ENCODE measurements around the gene RIPOR3.

Gene RIPOR3

DNA sequence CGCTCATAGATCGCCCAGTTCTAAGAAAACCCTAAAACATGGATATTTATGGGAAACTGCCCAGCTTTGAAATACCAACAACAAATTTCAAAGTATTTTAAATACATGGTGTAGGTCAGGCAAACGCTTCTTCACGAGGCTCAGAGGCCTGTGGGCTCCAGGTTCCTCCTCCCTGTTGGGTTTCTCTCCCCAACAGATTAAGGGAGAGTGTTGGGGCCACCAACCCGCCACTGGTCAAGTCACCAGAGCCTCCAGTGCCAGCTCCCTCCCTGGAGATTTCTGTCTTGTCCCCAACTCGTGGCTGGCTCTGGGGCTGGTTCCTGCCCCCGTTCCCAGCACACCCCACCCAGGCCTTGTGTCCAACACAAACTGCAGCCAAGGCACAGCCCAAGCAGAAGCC is 93.3 kb downstream of the RIPOR3 start:
- Histone ChIP-seq H3K4me1 (ENCODE audit: control insufficient read depth in 1 of 2, insufficient read depth in 1 of 2, low read depth in 1 of 2, low read length in 1 of 2) (no peaks in the 10 kb centered on the region), H3K9me3 (no peaks in the 10 kb centered on the region), H3K27ac (no peak overlapping the region), H3K36me3 (peaks cover 1% of the 10 kb centered on the region), H3K27me3 (peaks cover 7% of the 10 kb centered on the region), H3K4me3 (ENCODE audit: low read depth in 1 of 2, low read length in 1 of 2) (no peak overlapping the region)
- TF ChIP-seq, protein P1, sequence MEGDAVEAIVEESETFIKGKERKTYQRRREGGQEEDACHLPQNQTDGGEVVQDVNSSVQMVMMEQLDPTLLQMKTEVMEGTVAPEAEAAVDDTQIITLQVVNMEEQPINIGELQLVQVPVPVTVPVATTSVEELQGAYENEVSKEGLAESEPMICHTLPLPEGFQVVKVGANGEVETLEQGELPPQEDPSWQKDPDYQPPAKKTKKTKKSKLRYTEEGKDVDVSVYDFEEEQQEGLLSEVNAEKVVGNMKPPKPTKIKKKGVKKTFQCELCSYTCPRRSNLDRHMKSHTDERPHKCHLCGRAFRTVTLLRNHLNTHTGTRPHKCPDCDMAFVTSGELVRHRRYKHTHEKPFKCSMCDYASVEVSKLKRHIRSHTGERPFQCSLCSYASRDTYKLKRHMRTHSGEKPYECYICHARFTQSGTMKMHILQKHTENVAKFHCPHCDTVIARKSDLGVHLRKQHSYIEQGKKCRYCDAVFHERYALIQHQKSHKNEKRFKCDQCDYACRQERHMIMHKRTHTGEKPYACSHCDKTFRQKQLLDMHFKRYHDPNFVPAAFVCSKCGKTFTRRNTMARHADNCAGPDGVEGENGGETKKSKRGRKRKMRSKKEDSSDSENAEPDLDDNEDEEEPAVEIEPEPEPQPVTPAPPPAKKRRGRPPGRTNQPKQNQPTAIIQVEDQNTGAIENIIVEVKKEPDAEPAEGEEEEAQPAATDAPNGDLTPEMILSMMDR (IDR thresholded peaks at IDR 0.05) = no peak

DNA sequence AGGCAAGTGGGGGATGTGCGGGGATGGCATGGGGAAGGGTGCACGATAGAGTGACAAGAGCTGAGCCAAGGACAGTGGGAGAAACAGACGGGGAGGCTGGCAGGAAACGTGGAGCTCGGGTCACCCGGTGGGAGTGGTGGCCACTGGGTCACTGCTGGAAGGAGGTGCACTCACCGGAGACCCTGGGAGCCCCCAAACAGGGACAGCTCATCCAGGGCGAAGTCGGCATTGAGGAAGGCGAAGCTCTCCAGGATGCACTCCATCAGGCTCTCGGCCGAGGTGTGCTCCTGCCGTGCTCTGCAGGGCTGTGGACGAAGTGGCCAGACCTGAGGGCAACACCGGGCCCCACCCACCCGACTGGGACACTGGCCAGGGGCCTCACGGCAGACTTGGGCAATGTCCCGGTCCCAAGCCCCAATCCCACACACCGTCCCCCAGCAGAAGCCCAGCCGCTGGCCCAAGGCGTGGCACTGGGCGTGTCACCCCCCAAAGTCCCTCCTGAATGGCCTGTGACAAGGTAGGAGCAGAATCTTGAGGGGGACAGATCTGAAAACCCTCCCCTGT is 93.9 kb downstream of the RIPOR3 start:
- Histone ChIP-seq H3K27ac (no peak overlapping the region), H3K27me3 (peaks cover 7% of the 10 kb centered on the region), H3K4me1 (ENCODE audit: control insufficient read depth in 1 of 2, insufficient read depth in 1 of 2, low read depth in 1 of 2, low read length in 1 of 2) (no peaks in the 10 kb centered on the region), H3K9me3 (no peaks in the 10 kb centered on the region), H3K36me3 (peaks cover 5% of the 10 kb centered on the region), H3K4me3 (ENCODE audit: low read depth in 1 of 2, low read length in 1 of 2) (no peak overlapping the region)
- TF ChIP-seq, protein P1 (IDR thresholded peaks at IDR 0.05) = no peak

DNA sequence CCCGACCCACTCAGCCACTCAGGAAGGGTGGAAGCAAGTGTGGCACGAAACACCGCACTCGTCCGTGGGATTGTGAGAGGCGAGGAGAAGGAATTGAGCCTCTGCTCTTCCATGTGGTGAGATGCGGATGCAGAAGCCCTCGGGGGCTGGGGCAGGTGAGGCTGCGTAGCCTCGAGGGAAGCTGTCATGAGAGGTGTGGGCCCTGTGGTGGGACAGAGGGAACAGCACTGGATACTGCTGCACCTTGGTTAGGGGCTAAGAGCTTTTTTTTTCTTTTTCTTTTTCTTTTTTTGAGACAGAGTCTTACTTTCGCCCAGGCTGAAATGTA is 94.7 kb downstream of the RIPOR3 start:
- H3K4me1 ChIP-seq (ENCODE audit: control insufficient read depth in 1 of 2, insufficient read depth in 1 of 2, low read depth in 1 of 2, low read length in 1 of 2) = no peaks in the 10 kb centered on the region
- H3K27ac ChIP-seq = no peak overlapping the region
- H3K9me3 ChIP-seq = no peaks in the 10 kb centered on the region
- H3K4me3 ChIP-seq (ENCODE audit: low read depth in 1 of 2, low read length in 1 of 2) = no peak overlapping the region
- H3K36me3 ChIP-seq = peaks cover 12% of the 10 kb centered on the region
- peaks cover 7% of the 10 kb centered on the region for H3K27me3 ChIP-seq
- TF ChIP-seq, protein P1 (IDR thresholded peaks at IDR 0.05) = no peak

DNA sequence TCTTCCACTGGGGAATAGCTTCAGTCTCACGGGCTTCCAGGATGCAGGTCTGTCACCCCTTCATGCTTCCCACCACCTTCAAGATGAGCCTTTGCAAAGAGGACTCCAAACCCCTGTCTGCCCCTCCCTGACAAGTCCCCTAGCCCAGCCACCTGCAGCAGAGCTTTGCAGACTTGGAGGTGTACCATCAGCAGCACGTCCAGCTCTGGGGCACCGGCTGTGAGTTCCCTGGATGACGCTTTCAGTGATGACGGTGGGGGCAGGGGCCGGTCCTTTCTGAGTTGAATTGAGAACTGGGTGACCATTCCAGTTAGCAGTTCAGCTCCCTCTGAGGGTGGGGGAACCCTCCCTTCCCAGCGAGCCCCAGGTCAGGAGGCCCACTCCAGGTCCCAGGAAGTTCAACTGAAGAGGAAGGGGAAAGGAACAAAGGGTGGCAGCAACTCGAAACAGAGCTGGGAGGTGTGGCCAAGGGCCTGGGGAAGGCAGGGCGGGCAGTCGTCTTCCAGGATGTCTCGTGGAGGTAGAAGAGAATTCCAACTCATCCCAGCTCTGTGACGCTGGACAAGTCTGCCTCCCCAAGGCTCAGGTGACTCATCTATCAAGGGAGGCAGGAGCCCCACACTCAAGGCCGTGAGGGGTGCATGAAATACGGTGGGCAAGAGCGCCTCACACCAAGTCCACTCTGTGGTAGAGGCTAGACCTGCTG is 95.2 kb downstream of the RIPOR3 start:
- Histone ChIP-seq H3K4me3 (ENCODE audit: low read depth in 1 of 2, low read length in 1 of 2) (no peak overlapping the region), H3K9me3 (no peaks in the 10 kb centered on the region), H3K4me1 (ENCODE audit: control insufficient read depth in 1 of 2, insufficient read depth in 1 of 2, low read depth in 1 of 2, low read length in 1 of 2) (no peaks in the 10 kb centered on the region), H3K27me3 (peaks cover 7% of the 10 kb centered on the region), H3K27ac (no peak overlapping the region), H3K36me3 (peaks cover 13% of the 10 kb centered on the region)
- TF ChIP-seq, protein P1 (IDR thresholded peaks at IDR 0.05) = no peak

DNA sequence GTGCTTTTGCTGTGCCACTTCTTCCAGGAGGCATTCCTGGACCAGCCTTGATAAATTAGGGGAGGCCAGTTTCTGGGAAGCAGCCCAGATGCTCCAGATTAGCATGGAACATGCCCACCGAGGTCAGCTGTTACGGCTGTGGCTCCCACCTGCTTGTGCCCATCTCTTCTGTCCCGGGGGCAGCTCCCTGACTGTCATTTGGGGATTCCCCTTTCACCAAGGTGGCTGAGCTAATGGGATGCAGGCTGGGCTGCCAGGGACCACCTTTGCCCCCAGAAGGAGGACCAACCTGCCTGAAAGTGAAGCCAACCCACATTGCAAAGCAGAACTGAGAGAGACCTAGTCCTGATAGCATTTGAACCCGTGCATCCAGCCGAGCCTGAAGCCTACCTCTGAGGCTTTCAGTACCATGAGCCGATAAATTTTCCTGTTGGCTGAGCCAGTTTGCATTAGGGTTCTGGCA is 95.9 kb downstream of the RIPOR3 start:
- Histone ChIP-seq H3K27me3 (peaks cover 7% of the 10 kb centered on the region), H3K4me1 (ENCODE audit: control insufficient read depth in 1 of 2, insufficient read depth in 1 of 2, low read depth in 1 of 2, low read length in 1 of 2) (no peaks in the 10 kb centered on the region), H3K27ac (no peak overlapping the region), H3K9me3 (no peaks in the 10 kb centered on the region), H3K36me3 (peaks cover 20% of the 10 kb centered on the region), H3K4me3 (ENCODE audit: low read depth in 1 of 2, low read length in 1 of 2) (no peak overlapping the region)
- TF ChIP-seq, protein P1 (IDR thresholded peaks at IDR 0.05) = no peak
